HG03039 (cell line): ENCODE measurements around the gene RLF.
"Not testable (repeated sequence)": the region's sequence is repeated elsewhere in the genome, so short reads cannot be mapped to it uniquely, and the experiment has no call there.

Source experiments
- ATAC-seq: cut with Tn5 transposase; IDR thresholded peaks from one replicate; pipeline ENCODE4 v1.9.1; 2021; ENCODE audit warnings: mild to moderate bottlenecking, moderate library complexity; ENCODE audit not compliant: unreplicated experiment

Gene RLF

DNA sequence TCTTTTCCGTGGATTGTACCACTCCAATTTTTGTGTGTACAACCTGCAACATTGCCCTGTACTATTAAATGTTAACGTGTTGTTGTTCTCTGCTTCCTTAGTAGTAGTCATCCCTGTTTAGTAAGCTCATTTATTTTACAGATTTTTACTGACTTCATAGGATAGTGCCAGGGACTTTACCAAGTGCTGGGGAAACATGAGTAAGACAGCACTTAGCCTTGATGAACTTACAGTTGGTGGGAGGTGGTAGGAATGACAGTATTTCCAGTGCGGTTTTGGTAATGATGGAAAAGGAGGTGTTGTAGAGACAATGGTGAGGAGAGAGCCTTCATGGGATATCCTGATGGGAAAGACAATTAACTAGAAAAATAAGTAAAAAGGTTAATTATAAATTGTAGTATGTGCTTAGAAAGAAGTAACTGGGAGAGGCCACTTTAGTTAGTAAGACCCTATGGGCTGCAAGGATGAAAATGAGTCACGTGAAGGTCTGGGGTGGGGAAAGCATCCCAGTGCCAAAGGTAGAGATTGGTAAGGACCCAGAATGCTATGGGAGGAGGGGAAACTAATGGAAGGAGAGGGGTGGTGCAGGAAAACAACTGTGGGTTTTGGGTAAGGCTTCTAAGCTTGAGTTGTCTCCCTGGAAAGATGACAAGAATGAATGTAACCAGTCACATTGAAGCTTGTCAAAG is 1.7 kb downstream of the RLF start:
- no peak for ATAC-seq

DNA sequence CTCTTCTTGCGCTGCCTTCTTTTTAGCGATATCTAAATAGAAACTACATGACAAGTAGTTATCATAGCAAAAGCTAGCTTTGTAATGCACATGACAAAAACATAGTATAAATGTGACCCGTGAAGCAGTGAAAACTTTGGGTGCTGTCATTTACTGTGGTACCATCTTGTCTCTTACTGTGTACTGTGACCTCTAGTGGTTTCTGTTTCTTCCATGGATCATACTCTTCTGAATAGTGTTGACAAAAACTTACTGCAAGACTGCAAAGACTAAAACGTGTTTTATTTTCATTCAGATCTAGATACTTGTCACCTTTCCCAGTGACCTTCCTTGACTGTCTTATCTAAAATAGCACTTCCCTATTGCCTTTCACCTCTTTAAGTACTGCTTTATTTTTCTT is 6.1 kb downstream of the RLF start:
- ATAC-seq = no peak

DNA sequence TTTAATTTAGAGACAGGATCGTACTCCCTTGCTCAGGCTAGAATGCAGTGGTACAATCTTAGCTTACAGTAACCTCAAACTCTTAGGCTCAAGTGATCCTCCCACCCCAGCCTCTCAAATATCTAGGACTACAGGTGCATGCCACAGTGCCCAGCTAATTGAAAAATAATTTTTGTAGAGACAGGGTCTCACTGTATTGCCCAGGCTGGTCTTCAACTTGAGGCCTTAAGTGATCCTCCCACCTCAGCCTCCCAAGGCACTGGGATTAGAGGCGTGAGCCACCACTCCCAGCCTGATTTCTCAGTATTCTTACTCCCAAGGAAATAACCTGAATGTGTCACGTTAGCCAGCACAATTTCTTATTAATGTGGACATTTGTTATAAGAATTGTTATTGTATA is 9.8 kb downstream of the RLF start:
- ATAC-seq = no peak

DNA sequence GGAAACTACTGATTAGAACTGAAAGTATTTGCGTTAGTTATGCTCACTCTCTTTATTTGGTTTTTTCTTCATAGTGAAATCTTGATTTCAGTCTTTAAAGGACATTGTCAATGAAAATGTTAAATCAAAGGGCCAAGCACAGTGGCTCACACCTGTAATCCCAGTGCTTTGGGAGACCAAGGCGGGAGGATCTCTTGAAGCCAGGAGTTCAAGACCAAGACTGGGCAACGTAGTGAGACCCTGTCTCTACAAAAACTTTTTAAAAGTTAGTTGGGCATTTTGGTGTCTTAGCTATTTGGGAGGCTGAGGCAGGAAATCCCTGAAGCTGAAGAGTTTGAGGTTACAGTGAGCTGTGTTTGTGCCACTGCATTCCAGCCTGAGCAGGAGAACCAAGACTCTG is 13.6 kb downstream of the RLF start:
- ATAC-seq = no peak

DNA sequence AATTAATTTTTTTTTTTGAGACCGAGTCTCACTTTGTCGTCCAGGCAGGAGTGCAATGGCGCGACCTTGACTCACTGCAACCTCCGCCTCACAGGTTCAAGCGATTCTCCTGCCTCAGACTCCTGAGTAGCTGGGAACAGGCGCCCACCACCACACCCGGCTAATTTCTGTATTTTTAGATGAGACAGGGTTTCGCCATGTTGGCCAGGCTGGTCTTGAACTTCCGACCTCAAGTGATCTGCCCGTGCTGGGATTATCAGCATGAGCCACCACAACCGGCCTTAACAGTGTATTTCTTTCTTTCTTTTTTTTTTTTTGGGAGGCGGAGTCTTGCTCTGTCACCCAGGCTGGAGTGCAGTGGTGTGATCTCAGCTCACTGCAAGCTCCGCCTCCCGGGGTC is 15.8 kb downstream of the RLF start:
- ATAC-seq = not testable (repeated sequence)

DNA sequence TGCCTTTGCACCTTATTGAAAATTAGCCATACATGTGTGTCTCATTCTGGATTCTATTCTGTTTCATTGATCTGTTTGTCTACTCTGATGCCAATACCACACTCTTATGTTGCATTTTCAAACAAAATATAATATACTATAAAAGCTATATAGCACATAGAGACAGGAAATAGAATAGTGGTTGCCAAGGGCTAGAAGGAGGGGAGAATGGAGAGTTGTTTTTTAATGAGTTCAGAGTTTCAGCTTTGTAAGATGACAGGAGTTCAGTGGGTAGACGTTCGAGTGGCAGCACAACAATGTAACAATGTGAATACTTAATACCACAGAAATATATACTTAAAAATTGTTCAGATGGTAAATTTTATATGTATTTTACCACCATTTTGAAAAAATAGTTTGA is 17.0 kb downstream of the RLF start:
- no peak for ATAC-seq

DNA sequence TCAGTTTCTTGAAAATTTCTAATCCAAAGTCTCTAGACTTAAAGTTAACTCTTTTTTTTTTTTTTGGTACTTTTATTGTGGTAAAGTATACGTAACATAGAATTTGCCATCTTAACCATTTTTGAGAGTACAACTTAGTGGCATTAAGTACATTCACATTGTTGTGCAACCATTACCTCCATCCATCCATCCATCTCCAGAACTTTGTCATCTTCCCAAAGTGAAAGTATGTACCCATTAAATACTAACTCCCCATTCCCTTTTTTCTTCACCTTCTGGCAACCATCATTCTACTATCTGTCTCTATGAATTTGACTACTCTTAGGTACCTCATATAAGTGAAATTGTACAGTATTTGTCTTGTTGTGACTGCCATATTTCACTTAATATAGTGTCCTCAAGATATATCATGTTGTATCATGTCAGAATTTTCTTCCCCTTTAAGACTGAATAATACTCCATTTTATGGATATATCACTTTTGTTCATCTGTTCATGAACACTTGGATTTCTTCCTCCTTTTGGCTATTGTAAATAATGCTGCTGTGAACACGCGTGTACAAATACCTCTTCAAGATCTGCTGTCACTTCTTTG is 18.4 kb downstream of the RLF start:
- ATAC-seq = no peak

DNA sequence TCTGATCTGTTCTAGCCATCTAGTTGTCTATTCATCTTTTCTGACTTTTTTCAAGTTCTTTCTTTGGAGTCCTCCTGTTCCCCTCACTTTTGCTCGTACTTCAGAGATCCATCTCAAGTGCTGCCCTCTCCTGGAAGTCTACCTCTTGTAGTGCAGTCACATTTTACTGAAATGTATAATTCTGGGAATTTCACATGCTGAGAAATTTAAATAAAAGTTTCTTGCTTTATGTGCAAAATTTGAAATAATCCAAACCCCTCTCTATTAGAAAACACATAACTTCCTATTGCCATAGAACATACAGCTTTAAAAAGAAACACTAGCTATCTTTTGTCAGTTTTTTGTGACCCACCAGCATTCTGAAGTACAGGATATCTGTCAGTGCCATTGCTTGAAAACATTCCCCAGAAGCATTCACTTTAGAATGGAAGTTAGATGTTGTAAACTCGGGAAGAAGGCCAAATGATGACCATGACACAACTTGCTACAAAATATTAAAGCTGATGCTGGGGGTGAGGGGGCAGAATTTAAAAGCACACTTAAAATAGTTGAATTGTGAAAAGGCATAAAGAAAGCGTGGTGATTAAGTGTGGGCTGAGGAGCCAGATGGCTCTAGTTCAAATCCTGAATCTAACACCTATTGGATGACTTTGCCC is 22.0 kb downstream of the RLF start:
- no peak for ATAC-seq

DNA sequence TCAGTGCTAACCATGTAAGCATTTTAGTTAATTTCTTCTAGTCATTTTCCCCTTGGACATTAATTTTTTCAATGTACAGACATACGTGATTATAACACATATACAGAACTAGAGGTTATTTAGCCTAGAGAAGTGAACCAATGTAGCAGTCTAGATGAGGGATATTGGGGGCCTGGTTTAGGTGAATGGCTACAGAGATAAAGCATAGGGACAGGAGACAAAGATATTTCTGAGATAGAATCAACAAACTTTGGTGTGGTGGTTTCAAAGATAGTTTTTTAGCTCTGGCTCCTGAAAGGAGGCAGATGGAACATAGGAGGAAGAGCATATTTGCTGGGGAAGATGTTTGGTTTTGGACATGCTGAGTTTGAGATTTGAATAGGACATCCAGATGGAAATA is 23.0 kb downstream of the RLF start:
- ATAC-seq = no peak

DNA sequence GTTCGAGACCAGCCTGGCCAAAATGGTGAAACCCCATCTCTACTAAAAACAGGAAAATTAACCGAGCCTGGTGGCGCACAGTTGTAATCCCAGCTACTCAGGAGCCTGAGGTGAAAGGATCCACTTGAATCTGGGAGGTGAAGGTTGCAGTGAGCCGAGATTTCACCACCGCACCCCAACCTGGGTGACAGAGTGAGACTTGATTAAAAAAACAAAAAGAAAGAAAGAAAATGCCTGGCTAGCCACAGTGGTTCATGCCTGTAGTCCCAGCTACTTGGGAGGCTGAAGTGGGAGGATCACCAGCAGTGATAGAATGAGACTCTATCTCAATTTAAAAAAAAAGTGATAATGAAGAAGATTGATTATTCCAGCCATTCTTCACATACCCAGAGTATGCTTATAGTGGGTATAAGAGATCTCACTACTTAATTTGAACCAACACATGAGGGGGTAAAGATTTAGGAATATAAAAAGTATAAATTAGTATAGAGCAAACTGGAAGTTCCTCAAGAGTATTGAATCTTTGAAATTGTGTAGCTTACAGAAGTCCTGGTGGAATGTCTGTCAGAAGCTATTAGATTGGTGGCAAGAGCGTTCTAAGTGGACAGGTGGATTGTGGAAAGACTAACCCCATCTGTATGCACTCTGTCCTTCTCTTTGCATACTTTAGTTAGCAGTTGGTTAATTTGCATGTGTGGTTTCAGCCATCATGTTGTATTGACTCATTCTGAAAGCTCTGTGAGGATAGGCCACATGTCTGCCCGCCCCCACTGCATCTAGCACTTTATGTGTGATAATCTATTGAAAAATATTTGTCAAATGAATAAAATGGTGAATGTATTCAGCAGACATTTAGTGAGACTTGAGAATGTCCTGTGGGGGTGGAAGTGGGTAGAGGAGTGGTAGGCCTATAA is 25.0 kb downstream of the RLF start:
- ATAC-seq = peak; percentile 91

DNA sequence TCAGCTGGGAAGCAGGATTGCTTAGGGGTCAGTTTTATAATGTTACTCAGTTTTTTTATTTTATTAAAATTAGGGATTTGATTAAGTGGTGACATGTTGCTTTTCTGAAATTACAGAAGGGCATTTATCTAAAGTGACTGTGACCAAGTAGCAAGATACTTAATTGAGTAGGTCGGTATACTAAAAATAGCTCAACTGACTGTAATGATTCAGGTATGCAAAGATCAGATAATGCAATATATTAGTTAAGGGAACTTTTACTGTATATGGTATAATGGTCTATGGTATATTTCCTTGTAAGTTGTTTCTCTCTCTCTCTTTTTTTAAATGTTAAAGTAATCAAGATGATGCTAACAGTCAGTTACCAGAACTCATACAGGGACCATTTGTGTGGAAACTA is 26.2 kb downstream of the RLF start:
- ATAC-seq = no peak

DNA sequence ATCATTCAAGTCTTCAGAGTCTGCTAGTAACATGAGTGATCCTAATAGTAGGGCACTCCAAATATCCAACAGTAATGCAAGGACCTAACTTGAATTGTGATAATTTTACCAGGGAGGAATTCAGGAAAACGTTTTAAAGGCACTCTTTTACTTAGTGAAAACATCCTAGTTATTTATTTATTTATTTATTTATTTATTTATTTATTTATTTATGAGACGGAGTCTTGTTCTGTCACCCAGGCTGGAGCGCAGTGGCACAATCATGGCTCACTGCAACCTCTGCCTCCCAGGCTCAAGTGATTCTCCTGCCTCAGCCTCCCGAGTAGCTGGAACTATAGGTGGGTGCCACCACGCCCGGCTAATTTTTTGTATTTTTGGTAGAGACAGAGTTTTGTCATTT is 33.5 kb downstream of the RLF start:
- ATAC-seq = not testable (repeated sequence)

DNA sequence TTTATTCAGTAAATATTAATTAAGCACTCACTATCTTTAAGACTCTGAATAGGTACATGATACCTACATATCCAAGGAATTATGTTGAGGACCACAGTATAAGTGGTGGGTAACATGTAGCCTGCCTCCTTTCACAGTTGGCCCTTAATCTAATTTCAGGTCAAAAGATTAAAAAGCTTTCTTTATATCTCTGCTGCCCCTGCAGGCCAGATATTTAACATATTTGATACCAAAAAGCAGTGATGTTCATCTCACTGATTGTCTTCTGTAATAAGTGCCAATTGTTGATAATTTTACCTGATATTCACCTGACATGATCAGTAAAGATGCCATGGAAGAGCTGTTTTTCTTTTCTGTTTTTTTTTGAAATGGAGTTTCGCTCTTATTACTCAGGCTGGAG is 36.5 kb downstream of the RLF start:
- no peak for ATAC-seq

DNA sequence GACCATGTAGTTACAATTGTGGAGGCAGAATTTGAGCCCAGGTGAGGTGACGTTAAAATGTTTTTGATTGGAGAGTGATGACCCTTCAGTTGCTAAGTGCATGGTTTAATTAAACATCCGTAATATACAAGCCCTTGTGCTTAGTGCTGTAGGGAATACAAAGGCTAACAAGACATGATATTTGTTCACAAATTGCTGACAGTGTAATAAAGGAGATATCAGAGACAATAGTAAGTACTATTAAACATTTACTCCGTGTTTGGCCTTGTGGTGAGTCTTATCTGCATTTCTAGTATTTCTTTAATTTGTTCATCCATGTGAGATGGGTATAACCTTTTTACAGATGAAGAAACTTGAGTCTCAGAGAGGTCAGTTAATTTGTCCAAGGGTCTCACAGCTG is 37.9 kb downstream of the RLF start:
- ATAC-seq = no peak

DNA sequence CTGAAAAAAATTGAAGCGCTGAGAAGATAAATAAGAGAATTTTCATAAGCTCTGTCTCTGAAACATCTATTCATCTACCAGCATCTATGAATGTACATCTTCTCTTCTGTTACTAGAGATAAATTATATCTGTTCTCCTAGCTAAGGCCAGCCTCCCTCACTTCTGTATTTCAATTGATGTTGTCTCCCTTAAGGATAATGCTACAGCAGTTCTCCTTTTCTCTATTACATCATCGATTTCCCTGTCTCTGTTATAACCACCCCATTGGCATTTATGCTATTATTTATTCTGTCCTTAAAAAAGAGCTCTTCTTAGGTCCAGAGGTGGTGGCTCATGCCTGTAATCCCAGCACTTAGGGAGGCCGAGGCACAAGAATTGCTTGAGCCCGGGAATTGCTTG is 43.7 kb downstream of the RLF start:
- no peak for ATAC-seq

DNA sequence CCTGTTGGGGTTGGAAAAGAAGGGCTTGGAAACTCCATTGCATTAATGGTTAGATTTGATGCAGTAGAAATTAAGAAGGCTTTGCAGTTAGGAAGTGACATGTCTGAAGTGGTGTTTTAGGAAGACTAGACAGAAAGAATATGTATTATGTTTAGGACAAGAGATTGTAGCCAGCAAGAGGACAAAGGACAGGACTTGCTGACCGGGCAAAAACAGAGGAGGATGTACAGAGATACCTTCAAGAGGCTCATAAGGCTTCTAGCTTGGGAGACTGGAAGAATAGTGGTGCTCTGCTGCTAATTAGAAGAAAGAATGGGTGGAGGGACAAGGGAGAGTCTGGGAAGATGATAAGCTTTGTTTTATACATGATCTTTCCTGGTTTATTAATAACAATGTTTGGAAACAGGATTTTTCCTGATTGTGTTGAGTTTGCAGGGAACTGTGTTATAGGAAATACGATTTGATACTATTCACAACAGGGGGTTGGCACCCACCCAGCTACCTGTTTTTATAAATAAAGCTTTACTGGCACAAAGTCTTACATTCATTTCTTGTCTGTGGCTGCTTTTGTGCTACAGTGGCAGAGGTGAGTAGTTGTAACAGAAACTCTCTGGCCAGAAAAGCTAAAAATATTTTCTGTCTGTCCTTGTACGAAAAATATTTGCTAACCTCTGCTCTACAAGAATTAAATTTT is 49.5 kb downstream of the RLF start:
- ATAC-seq = no peak

DNA sequence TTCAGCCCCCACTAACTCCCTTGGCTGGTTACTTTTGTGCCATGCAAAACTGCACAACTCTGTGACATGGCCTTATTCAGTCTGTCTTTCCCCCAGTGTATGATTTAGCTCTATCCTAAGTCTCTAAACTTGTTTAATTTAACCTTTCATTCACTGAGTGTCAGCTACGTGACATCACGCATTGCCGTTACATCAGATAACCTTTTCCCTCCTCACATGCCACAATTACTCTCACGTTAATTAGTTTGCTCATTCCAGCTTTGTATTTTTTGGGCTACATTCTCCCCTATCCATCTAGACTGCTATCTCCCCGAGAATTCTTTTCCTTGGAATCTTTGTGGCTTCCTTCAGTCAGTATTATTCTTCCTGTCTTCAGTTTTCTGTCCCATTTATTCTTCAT is 57.1 kb downstream of the RLF start:
- ATAC-seq = no peak

DNA sequence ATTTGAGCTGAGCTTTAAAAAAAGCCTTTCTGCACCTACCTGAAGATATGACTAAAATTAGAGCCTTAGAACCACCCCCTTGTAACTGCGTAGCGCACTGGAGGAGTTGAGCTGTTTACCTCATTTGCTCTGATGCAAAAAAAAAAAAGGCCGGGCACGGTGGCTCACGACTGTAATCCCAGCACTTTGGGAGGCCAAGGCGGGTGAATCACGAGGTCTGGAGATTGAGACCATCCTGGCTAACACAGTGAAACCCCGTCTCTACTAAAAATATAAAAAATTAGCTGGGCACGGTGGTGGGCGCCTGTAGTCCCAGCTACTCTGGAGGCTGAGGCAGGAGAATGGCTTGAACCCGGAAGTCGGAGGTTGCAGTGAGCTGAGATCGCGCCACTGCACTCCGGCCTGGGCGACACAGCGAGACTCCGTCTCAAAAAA is 60.3 kb downstream of the RLF start:
- ATAC-seq = not testable (repeated sequence)

DNA sequence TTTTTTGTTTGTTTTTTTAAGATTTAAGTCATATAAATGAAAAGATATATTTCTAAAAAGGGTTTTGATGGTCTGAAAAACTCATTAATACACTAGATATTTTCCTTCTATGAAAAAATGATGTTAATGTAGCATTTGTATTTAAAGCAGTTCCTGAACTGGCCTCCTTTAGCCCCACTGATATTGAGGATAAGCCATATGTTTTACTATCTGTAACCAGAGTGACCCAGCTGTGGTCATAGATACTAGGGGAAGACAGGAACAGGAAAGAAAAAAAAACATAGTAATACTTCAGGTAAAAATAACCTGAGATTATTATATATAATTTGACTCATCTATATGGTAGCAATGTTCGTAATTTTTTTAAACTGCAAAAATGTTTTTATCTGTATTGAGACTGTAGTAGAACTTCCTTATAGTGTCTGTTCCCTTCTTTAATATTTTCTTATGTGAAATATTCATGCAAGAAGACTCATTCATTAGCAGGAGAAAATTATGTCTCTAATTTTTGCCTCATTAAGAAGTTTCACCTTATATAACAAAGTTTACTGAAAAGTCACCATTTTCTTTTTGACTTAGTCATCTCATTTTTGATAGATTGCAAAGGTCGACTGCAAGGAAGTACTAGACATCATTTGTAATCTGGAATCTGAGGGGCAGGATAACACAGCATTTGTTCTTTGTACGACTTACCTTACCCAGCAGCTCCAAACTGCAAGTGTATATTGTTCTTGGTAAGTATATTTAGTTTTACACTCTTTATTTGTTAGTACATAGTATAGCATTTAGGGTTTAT is 61.0 kb downstream of the RLF start:
- ATAC-seq = no peak

DNA sequence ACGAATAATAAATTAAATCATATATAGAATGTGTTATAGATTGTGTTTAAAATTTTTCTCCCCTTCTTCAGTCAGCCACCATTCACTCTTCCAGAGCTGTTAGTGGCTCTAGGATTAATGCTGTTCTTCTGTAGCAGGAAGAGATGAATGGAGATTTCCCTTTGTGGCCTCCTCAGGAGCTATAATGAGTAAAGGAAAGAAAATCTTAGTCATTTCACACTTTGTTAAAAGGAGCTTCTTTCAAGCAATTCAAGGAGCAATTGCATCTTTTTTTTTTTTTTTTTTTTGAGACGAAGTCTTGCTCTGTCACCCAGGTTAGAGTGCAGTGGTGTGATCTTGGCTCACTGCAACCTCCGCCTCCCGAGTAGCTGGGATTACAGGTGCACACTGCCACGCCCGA is 62.9 kb downstream of the RLF start:
- no peak for ATAC-seq
